WI38 (cell line): ENCODE measurements around the gene ERBB4.

Experiments used
- H3K4me3 ChIP-seq: 2 replicates; pipeline ENCODE4 v1.5.1; 2011; ENCODE audit warnings: low read depth, mild to moderate bottlenecking, control low read depth, low read length
- CTCF ChIP-seq: IDR thresholded peaks from 2 replicates; pipeline ENCODE4 v1.5.1; 2012; ENCODE audit warnings: low read depth, mild to moderate bottlenecking, control low read depth, low read length

ERBB4 gene

GRCh38 chr2:212361174-212361756, 177.3 kb downstream of the ERBB4 start:
- no peak for TF ChIP-seq CTCF

GRCh38 chr2:212360068-212360460, 178.5 kb downstream of the ERBB4 start:
- TF ChIP-seq CTCF, result no peak
- H3K4me3 ChIP-seq, result no peak overlapping the region

More at GRCh38 chr2:212361174-212361756, 177.3 kb downstream of the ERBB4 start:
- no peak overlapping the region for H3K4me3 ChIP-seq

- TF ChIP-seq CTCF, result no peak
Observed at GRCh38 chr2:212359425-212360067, 179.1 kb downstream of the ERBB4 start.

GRCh38 chr2:212357606-212358005, 181.0 kb downstream of the ERBB4 start:
- H3K4me3 ChIP-seq, result no peak overlapping the region
- no peak for TF ChIP-seq CTCF

More at GRCh38 chr2:212359425-212360067, 179.1 kb downstream of the ERBB4 start:
- no peak overlapping the region for H3K4me3 ChIP-seq

- no peak for TF ChIP-seq CTCF
- H3K4me3 ChIP-seq, result no peak overlapping the region
Observed at GRCh38 chr2:212354382-212354781, 184.2 kb downstream of the ERBB4 start.

GRCh38 chr2:212348501-212348900, 190.1 kb downstream of the ERBB4 start:
- no peak overlapping the region for H3K4me3 ChIP-seq
- no peak for TF ChIP-seq CTCF

GRCh38 chr2:212346865-212347264, 191.7 kb downstream of the ERBB4 start:
- TF ChIP-seq CTCF, result no peak
- no peak overlapping the region for H3K4me3 ChIP-seq
